HT1080 (cell line): Measurements from ENCODE around the gene UBAP2. TPM values are rescaled to one million over a fixed set of nuclear protein-coding genes. Genes with fewer than 3 reads are reported as not detected.
"Not testable (repeated sequence)": the region's sequence is repeated elsewhere in the genome, so short reads cannot be mapped to it uniquely, and the experiment has no call there.

Source experiments
- DNase-seq: peaks from one replicate; pipeline ENCODE4 v3.0.0-alpha.2; 2015; ENCODE audit warnings: low read depth
- total RNA-seq: library from RNA; depleted of rRNA; stranded (reverse); fragments of >200 nt; shearing (Covaris generic); gene quantifications from 2 replicates; pipeline ENCODE4 v1.2.3, GENCODE V29; 2014

Gene UBAP2
- total RNA-seq, 1 experiment from 2014 or later, result 19.9 TPM

DNA sequence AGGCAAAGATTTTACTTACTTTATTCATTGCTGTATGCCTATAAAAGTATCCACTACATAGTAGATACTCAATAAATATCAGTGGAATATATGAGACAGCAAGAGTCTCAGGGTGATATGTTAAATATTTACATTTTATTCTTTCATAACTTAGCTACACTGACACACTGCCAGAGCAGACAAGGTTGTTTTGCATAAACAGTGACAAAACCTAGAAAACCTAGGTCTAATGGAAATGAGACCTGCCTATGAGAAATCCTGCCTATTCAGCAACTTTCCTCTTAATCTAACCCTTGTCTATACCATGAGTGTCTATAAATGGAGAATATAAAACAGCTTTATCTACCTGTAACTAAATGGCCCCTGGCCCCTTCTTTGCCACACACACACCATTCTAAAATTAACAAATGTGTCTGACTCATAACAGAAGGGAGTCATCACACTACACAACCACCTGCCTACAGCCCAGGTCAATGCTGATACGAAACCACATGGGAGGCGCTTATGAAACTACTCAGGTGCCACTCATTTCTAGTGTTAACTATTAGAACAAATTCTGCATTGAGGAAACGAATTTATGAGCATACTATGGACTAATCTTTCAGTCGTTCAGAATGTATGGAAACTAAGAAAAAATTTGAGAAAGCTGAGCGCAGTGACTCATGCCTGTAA is 60.3 kb downstream of the UBAP2 start:
- DNase-seq, result peak; percentile 10

DNA sequence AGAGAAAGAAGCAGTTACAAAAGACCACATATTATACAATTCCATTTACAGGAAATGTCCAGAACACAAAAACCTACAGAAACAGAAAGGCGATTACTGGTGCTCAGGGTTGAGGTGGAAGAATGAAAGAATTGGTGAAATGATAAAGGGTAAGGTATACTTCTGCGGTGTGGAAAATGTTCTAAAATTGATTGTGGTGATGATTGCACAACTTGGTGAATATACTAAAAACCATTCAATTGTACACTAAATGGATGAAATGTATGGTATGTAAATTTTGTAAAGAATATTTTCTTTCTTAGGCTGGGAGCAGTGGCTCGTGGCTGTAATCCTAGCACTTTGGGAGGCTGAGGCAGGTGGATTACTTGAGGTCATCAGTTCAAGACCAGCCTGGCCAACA is 72.3 kb downstream of the UBAP2 start:
- DNase-seq, result no peak

DNA sequence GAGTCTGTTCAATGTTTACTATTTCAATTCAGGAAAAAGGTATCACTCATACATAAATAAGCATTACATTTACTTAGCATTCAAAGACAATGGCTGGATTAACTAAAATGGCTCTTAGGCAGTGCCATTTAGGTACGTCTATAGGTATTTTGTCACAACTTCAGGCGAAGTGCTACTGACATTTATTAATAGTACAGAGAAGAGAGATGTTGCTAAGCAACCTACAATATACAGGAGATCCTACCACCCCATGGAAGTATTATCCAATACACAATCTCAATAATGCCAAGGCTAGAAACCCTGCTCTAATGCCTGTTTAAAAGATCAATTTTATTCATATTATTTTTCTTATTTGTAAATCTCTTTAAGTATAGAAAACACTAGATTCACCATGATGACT is 76.0 kb downstream of the UBAP2 start:
- no peak for DNase-seq

DNA sequence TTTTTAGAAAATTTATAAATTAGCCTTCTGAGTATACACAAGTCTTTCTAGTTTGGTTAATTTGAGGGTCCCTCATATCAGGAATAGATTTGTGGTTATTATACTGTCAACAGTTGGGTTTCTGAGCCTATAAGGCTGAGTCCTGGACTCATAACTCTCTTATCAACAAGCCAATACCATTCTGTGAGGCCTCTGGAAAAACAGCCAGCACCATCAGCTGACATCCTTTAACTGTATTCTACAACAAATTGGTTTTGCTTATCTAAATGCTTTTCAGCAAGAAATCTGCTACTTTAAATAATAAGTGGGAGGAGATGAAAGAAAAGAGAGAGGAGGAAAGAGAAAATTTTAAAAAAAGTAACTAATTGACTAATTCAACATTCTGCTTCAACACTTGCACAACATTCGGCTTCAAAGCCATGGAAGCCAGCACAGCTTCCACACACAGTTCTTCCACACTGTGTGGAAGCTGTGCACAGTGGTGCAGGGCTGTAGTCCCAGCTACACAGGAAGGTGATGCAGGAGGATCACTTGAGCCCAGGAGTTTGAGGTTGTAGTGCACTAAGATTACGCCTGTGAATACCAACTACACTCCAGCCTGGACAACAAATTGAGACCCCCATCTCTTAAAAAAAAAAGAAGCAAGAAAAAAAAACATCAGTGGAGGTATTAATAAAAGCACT is 84.5 kb downstream of the UBAP2 start:
- no peak for DNase-seq

DNA sequence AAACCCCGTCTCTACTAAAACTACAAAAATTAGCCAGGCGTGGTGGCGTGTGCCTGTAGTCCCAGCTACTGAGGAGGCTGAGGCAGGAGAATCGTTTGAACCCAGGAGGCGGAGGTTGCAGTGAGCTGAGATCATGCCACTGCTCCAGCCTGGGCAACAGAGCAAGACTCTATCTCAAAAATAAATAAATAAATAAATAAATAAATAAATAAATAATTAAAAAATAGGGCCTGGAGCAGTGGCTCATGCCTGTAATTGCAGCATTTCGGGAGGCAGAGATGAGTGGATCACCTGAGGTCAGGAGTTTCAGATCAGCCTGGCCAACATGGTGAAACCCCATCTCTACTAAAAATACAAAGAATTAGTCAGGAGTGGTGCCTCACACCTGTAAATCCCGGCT is 86.2 kb downstream of the UBAP2 start:
- DNase-seq, result not testable (repeated sequence)

DNA sequence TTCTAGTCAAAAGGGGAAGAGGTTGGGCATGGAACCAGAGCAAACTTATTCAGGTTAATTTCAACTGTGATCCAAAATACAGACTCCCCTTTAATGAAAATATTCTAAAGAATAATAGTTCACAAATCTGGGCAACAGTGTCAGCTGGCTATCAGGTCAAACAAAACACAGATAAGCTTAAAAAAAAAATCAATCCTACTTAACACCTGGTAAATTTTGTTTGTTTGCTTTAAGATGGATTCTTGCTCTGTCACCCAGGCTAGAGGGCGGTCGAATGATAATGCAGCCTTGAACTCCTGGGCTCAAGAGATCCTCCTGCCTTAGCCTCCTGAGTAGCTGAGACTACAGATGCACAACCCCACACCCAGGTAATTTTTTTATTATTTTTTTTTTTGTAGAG is 89.0 kb downstream of the UBAP2 start:
- DNase-seq, result no peak

DNA sequence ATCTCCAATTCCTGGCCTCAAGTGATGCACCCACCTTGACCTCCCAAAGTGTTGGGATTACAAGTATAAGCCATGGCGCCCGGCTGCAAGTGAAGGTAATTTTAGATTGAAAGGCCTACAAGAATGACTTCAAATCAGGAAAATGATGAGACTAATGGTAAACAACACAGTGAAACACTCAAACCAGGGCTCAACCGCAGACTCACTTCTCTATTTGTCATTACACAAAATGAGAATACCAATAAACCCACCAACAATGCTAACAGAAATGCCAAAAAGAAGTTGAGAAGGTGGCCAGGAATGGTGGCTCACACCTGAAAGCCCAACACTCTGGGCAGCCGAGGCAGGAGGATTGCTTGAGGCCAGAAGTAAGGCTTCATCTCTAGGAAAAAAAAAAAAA is 92.1 kb downstream of the UBAP2 start:
- no peak for DNase-seq

DNA sequence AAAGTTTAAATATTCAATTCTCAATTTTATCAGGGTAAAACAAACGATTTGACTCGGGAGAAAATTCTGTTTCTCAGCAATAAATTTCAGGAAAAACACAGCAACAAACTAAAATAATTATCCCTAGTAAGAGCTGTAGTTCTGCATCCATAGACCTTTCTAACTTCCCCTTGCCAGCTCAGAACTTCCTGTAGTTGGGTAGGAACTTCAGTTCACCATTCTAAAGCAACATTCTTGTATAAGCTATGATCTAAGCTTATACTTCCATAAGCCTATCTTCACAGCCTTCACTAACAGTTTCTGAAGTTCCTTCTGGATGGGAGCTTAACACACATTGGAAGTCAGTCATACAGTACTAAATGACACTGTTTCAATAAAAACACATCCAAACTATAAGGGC is 96.6 kb downstream of the UBAP2 start:
- DNase-seq, result no peak

DNA sequence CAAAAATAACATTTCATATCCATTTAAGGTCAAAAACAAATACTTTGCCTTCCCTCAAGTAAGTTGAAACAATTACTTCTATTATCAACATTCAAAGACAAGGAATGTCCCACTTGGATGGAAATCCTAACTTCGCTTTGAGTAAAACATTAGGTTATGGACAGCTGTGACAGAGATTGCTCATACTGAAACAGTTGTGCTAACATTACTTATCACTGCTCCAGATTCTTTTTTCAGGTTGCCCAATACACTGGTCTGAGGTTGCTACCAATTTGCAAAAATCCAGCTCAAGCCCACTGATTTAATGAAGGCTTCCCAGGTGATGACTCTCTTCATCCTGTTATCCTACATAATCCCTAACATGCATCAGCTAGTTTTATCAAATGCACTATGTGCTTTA is 98.3 kb downstream of the UBAP2 start:
- no peak for DNase-seq

DNA sequence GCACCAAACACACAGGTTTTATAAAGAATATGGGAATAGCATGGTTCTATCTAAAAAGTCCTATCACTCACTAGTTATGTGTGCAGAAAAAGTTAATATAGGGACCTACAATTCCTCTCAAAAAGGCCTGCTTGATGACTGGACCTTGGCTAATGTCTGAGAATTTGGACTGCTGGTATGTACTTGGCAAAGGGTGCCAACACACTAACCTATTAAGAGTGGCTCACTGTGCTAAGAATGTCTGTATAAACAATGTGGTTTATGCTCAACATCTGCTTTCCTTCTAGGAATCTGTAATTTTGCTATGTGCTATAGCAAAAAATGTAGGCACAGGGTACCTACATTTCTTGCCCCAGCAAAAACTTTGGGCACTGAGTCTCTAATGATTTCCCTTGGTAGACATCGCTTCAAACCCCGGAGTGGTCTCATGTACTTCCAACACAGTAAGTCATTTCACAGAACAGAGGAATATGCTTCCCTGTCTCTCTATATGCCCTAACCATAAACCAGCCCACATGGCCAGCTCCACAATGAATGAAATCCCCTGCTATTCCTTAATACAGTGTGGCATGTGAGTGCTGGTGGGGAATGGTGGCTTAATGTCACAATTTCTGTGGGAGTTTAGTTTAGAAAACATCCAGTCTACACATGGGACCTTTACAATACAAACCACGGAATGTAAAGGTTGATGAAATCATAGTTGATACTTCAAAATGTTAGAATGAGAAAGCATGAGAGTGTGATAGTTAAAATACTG is 101.7 kb downstream of the UBAP2 start:
- peak; percentile 91 for DNase-seq

DNA sequence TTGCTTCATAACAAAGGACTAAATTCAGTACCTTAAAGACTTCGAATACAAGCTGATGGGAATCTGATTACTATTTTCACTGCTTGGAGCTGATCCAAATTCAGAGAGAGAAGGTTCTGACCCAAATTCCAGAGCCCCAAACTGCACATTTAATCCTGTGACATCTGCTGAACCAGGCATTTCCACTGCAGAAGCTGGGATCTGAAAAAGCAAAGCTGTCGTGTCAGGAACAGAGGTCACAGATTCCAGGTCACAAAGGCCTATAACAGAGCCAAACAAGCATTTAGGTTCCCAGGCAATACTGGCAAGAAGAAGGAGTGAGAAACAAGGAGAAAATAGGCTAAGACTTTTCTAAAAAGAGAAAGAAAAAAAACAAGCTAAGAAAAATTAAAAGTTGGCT is 105.3 kb downstream of the UBAP2 start:
- no peak for DNase-seq

DNA sequence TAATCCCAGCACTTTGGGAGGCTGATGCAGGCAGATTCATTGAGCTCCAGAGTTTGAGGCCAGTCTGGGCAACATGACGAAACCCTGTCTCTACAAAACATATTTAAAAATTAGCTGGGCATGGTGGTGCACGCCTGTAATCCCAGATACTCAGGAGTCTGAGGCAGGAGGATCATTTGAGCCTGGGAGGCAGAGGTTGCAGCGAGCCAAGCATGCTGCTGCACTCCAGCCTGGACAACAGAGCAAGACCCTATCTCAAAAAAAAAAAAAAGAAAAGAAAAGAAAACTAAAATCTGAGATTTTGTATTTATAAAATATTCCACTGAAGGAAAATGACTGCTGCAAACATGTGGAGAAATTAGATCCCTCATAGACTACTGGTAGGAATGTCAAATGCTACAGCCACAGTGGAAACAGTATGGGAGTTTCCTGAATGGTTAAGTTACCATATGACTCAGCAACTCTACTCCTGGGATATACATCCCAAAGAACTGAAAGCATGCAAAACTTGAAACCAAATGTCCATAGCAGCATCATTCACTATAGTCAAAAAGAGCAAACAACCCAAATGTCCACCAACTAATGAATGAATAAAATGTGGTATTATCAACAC is 106.1 kb downstream of the UBAP2 start:
- DNase-seq, result peak; percentile 80

DNA sequence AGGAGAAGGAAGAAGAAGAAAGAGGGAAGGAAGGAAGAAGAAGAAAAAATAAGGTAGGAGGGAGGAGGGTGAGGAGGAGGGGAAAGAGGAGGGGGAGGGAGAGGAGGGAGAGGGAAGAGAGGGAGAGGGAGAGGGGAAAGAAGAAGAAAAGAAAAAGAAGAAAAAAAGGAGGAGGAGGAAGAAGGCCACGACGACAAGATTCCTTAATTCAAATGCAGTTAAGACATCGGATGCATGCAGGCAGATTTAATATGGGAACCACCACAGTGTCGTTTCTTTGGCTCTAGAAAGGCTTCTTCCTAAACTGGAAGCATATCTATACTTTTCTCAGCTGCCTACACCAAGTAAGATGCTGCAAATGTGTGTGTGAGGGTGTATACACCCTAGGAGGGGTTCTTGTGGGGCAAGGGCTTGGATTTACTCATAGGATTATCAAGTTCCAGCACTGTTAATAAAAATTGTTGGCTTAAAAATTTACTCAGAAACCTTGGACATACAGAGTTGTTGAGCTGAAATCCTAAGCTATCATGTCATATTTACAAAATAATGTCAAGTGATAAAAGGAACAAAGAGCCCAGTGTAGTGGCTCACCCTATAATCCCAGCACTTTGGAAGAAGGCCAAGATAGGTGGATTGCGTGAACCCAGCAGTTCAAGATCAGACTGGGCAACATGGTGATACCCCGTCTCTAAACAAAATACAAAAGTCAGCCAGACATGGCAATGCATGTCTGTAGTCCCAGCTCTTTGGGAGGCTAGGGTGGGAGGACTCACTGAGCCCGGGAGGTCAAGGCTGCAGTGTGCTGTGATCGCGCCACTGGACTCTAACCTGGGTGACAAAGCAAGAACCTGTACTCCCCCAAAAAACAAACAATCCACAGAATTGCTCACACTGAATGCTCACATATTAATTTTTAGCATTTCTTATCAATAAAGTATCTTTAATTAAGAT is 108.5 kb downstream of the UBAP2 start:
- peak; percentile 28 for DNase-seq

DNA sequence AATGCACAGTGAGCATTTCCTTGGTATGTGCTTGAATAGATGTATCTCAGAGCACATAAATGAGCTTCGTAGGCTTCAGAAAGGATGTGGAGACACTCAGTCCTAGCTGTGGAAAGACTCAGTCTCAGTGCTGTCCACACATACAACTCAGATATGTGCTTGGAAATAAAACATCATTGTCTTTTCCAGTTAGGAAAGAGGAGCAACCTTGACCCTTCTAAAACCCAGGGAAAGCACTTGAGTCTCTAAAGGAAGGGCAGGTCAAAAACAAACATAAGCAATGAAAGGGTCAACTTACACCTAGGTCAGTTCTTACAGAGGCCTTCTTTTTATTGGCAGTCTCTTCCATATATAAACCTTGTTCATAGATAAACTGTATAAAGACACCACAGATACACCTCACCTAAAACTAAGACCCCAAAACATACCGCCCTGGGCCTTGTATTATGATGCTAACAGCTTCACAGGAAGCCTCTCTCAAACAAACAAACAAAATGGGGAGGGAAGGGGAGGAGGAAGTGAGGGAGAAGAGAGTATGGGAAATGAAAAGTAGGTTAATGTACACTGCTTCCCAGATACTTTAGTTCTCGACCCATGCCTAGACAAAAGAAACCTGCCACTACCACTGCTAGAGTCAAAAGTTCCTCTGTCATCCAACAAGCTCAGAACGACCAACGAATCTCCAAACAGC is 114.4 kb downstream of the UBAP2 start:
- DNase-seq, result no peak

DNA sequence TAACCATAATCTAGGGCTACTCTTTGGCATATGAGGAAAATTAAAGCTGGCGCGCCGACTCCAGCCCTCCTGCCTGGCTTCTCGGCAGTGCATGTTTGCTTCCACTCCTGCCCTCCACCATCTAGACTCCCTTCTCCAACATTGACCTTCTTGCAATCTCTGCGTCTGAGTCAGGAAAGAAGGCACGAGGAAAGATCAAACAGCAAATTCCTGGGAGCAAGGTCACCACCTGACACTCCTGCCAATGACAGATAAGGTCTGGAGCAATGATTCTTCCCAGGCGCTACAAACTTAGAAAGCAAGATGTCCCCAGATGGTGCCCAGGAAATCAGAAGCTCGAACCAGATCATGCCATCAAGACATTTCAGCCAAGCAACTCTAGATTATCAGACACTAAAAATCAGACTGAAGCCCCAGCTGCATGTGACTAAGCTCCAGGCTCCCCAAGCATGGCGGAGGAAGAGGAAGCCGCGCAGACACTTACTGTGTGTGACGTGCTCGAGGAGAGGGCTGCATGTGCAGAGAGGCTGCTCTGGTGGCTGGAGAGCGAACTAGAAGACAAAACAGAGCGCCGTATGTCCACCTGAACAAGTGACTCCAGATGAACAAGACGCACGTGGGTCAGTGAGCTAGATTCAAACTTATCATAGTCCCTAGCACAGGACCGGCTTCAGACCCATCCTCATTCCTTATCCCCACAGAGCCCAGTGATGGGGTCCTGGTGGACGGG is 116.4 kb downstream of the UBAP2 start:
- DNase-seq, result no peak

DNA sequence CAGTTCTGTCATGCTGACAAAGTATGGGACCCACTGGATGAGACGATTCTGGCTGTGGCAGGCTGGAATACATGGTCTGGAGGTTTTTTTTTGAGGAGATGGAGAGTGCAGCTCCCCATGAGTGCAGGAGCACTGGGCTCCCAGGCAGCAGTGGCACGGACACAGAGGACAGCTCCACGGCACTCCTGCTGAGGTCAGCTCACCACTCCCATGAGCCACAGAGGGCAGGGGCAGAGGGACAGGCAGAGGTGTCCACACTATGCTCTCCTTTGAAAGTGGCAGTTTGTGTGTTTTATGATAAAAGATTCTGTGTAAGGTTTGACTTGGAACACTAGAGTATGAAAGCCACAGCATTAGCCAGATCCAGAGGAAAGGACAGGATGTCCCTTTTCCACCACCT is 117.4 kb downstream of the UBAP2 start:
- no peak for DNase-seq

DNA sequence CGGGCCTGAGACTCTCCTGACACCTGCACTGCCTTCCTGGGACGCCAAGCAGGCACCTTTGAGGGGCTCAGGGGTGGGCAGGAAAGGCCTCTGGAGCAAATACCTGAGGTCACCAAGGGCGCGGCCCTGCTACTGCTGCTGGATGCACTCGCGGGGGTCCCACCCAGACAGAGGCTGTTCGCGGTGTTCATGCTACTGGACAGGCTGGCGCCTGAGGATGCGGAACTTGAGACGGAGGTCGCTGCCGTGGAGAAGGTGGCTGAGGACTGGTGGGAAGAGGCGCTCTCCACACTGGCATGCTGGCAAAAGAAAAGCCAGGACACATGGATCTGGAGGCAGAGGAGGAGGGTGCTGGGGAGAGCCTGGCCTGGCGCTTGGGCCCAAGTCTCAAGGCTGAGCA is 121.0 kb downstream of the UBAP2 start:
- no peak for DNase-seq

DNA sequence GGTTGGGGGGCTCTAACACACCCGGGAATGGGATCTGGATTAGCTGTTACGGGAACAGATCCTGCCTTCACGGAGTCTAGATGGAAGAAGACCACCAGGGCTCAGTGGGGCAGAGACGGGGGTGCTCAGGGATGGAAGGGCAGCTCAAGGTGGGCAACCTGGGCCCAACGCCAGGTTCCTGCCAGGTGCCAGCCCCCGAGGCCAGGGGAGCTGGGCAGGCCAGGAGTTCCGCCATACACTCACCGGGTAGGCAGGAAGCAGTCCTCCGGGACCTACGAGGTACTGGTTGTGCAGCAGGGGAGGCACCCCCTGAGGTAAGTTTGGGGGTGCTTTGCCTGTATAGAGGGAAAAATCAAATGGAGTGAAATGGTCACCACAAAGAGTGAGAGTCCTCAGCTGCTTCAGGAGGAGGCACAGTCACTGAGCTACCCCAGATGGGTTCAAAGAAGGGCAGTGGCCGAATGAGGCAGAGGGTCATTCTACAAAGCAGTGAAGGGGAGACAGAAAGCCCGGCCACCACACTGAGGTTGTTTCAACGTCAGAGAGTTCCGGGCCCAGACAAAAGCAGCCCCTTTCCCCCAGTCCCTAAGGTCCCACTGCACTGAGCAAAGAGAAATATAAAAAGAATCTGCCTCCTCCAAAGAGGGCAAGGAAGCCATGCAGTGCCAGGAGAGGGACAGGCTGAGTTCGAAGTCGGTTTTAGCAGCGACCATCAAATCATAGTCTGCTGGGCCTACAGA is 121.8 kb downstream of the UBAP2 start:
- DNase-seq, result no peak
